CD14-positive monocyte (primary cell): ENCODE measurements around the gene ARMC7. TPM values are rescaled to one million over a fixed set of nuclear protein-coding genes. Genes with fewer than 3 reads are reported as not detected.

Source experiments
- DNase-seq, 3 donors: peaks; one replicate each; pipeline ENCODE4 v3.0.0-alpha.2; 2011 to 2022
- H2AFZ ChIP-seq: 2 replicates; pipeline ENCODE4 v1.6.0; 2012; ENCODE audit warnings: mild to moderate bottlenecking, low read depth, low read length, inconsistent platforms; ENCODE audit not compliant: insufficient read depth, poor library complexity, severe bottlenecking
- H3K27ac ChIP-seq, 2 donors: 1 replicate in 1 of 2; 2 replicates in 1 of 2; pipeline ENCODE4 v1.5.1; 2012 to 2013; ENCODE audit warnings: low read length in 2 of 2, control low read depth in 1 of 2, inconsistent platforms in 1 of 2, low read depth in 1 of 2, mild to moderate bottlenecking in 1 of 2
- H3K27me3 ChIP-seq, 2 donors: one replicate each; pipeline versions ENCODE4 v1.6.0 to v1.6.1; 2011 to 2013; ENCODE audit warnings: low read length in 2 of 2; ENCODE audit not compliant: control insufficient read depth in 2 of 2, insufficient read depth in 2 of 2
- H3K36me3 ChIP-seq, 2 donors: replicated peaks in 1 of 2; 1 replicate in 1 of 2; 2 replicates in 1 of 2; pipeline versions ENCODE4 v1.5.1 to v1.6.1; 2012 to 2013; ENCODE audit warnings: low read length in 2 of 2, control low read depth in 1 of 2, inconsistent platforms in 1 of 2, mild to moderate bottlenecking in 1 of 2; ENCODE audit not compliant: insufficient read depth in 2 of 2, control insufficient read depth in 1 of 2
- H3K4me1 ChIP-seq, 2 donors: 1 replicate in 1 of 2; 2 replicates in 1 of 2; pipeline versions ENCODE4 v1.5.1 to v1.6.1; 2012 to 2013; ENCODE audit warnings: low read length in 2 of 2, control low read depth in 1 of 2, inconsistent platforms in 1 of 2, mild to moderate bottlenecking in 1 of 2, moderate library complexity in 1 of 2; ENCODE audit not compliant: insufficient read depth in 2 of 2, control insufficient read depth in 1 of 2
- H3K4me2 ChIP-seq: replicated peaks from 2 replicates; pipeline ENCODE3; 2012; ENCODE audit warnings: low read length, moderate library complexity, mild to moderate bottlenecking; ENCODE audit not compliant: poor library complexity, severe bottlenecking; ENCODE audit errors: extremely low read depth
- H3K4me3 ChIP-seq, 3 experiments: fragments of 200-600 bp in 1 of 3; sonication (generic) in 1 of 3; replicated peaks in 1 of 3; 1 replicate in 2 of 3; 2 replicates in 1 of 3; pipeline ENCODE4 v1.5.1; 2011 to 2013; ENCODE audit warnings: low read length in 3 of 3, mild to moderate bottlenecking in 3 of 3, control low read depth in 2 of 3, low read depth in 2 of 3, inconsistent platforms in 1 of 3, moderate library complexity in 1 of 3
- H3K79me2 ChIP-seq: 2 replicates; pipeline ENCODE4 v1.6.0; 2012; ENCODE audit warnings: mild to moderate bottlenecking, control low read depth, inconsistent platforms, low read length, moderate library complexity; ENCODE audit not compliant: insufficient read depth
- H3K9ac ChIP-seq: 2 replicates; pipeline ENCODE4 v1.6.0; 2017; ENCODE audit warnings: low read length, mild to moderate bottlenecking; ENCODE audit not compliant: insufficient read depth, poor library complexity, severe bottlenecking
- H3K9me3 ChIP-seq, 2 donors: replicated peaks in 1 of 2; 1 replicate in 1 of 2; 2 replicates in 1 of 2; pipeline versions ENCODE4 v1.5.1 to v1.6.1; 2012 to 2013; ENCODE audit warnings: low read length in 2 of 2, control low read depth in 1 of 2; ENCODE audit not compliant: control insufficient read depth in 1 of 2, insufficient read depth in 1 of 2
- H4K20me1 ChIP-seq: 2 replicates; pipeline ENCODE4 v1.6.0; 2012; ENCODE audit warnings: mild to moderate bottlenecking, low read length, control low read depth, moderate library complexity; ENCODE audit not compliant: insufficient read depth
- H3K27ac Mint-ChIP-seq, 7 donors: one replicate each; pipeline ENCODE4 v1.8.0; 2020; ENCODE audit warnings: mild to moderate bottlenecking in 7 of 7, mixed read lengths in 7 of 7, moderate library complexity in 6 of 7, inconsistent platforms in 2 of 7
- H3K27me3 Mint-ChIP-seq, 3 donors: one replicate each; pipeline ENCODE4 v1.8.0; 2021 to 2022; ENCODE audit warnings: low read depth in 3 of 3, mild to moderate bottlenecking in 3 of 3, mixed read lengths in 3 of 3, moderate library complexity in 3 of 3, inconsistent platforms in 1 of 3
- H3K36me3 Mint-ChIP-seq, 2 donors: one replicate each; pipeline ENCODE4 v1.8.0; 2020; ENCODE audit warnings: mixed read lengths in 2 of 2, inconsistent platforms in 1 of 2, mild to moderate bottlenecking in 1 of 2
- H3K4me1 Mint-ChIP-seq: one replicate; pipeline ENCODE4 v1.8.0; 2020; ENCODE audit warnings: mild to moderate bottlenecking, mixed read lengths
- H3K4me3 Mint-ChIP-seq, 2 donors: one replicate each; pipeline ENCODE4 v1.8.0; 2020; ENCODE audit warnings: mild to moderate bottlenecking in 2 of 2, mixed read lengths in 2 of 2, moderate library complexity in 1 of 2
- H3K9me3 Mint-ChIP-seq, 7 donors: one replicate each; pipeline ENCODE4 v1.8.0; 2020 to 2022; ENCODE audit warnings: mixed read lengths in 7 of 7, mild to moderate bottlenecking in 6 of 7, moderate library complexity in 6 of 7, inconsistent platforms in 2 of 7
- WGBS: methylation state at CpG from one replicate; pipeline ENCODE4 v1.1.5; 2013; ENCODE audit warnings: missing lambda C conversion rate; ENCODE audit not compliant: insufficient coverage; 5-methylcytosine and 5-hydroxymethylcytosine counted together
- intact Hi-C, 2 donors: fragments of 100-400 bp; cut with micrococcal nuclease; formaldehyde crosslinking; loops; one replicate each; pipeline versions ENCODE4 v1.15.0 to v1.15.1; 2023
- polyA plus RNA-seq, 3 donors: library from polyadenylated mRNA; depleted of rRNA in 1 of 3; unstranded in 2 of 3; stranded (reverse) in 1 of 3; fragments of 300-500 nt in 2 of 3; fragments of >200 nt in 1 of 3; fragmentation: Illumina TruSeq in 2 of 3; gene quantifications; 1 replicate in 2 of 3; 2 replicates in 1 of 3; pipeline ENCODE4 v1.2.3, GENCODE V29; 2012 to 2021
- TF ChIP-seq, protein P1 (sequence below): fragments of 200-600 bp; IDR thresholded peaks from one replicate; pipeline ENCODE4 v1.8.0; 2022; ENCODE audit warnings: antibody characterized with exemption, mild to moderate bottlenecking

ARMC7 gene
- polyA plus RNA-seq, 3 donors = 1.3 to 11.8 (median 2.1) TPM

DNA sequence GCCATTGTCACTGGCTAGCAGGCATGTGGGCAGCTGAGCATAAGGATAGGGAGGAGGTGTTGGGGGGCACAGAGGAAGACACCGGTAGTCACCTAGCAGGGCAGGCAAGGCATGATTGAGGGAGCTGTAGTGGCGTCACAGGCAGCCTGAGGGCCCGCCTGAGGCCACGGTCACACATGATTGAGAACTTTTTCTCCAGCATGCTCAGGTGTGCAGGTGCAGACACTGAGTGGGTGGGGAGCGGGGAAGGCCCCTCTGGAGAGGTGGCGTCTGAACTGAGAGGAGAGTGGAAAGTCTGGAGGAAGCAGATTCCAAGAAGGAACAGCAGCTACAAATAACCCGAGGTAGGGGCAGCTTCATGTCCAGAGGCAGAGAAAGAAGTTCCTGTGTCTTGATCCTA lies 10.9 kb upstream of the ARMC7 start:
- H3K27ac Mint-ChIP-seq = peak overlapping the region in 2 of 7 donors; percentile 37 to 54
- no peaks in the 10 kb centered on the region for H3K9me3 ChIP-seq
- no peak overlapping the region for H3K4me3 ChIP-seq
- H3K27me3 Mint-ChIP-seq = peaks cover 0 to 4% (median 3%) of the 10 kb centered on the region in 3 donors
- TF ChIP-seq, protein P1, sequence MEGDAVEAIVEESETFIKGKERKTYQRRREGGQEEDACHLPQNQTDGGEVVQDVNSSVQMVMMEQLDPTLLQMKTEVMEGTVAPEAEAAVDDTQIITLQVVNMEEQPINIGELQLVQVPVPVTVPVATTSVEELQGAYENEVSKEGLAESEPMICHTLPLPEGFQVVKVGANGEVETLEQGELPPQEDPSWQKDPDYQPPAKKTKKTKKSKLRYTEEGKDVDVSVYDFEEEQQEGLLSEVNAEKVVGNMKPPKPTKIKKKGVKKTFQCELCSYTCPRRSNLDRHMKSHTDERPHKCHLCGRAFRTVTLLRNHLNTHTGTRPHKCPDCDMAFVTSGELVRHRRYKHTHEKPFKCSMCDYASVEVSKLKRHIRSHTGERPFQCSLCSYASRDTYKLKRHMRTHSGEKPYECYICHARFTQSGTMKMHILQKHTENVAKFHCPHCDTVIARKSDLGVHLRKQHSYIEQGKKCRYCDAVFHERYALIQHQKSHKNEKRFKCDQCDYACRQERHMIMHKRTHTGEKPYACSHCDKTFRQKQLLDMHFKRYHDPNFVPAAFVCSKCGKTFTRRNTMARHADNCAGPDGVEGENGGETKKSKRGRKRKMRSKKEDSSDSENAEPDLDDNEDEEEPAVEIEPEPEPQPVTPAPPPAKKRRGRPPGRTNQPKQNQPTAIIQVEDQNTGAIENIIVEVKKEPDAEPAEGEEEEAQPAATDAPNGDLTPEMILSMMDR = no peak
- H3K27ac ChIP-seq = no peak overlapping the region
- H3K9me3 Mint-ChIP-seq = peaks cover 0 to 2% (median 0%) of the 10 kb centered on the region in 7 donors
- 94% methylated on average over 5 of the region's 7 CpGs for WGBS
- no peak overlapping the region for H3K4me2 ChIP-seq
- DNase-seq = no peak
- peaks cover 43 to 44% of the 10 kb centered on the region in 2 donors for H3K4me1 ChIP-seq
- H3K4me3 Mint-ChIP-seq = peak overlapping the region in 1 of 2 donors; percentile 37
- H3K36me3 ChIP-seq = peaks cover 36 to 46% of the 10 kb centered on the region in 2 donors
- H3K36me3 Mint-ChIP-seq = peaks cover 42 to 78% of the 10 kb centered on the region in 2 donors
- no peak overlapping the region for H3K9ac ChIP-seq
- intact Hi-C loops = no loop called here
- H4K20me1 ChIP-seq = peaks cover 4% of the 10 kb centered on the region
- H2AFZ ChIP-seq = no peak overlapping the region
- peaks cover 11% of the 10 kb centered on the region for H3K79me2 ChIP-seq
- no peaks in the 10 kb centered on the region for H3K27me3 ChIP-seq
- H3K4me1 Mint-ChIP-seq = peaks cover 41% of the 10 kb centered on the region

DNA sequence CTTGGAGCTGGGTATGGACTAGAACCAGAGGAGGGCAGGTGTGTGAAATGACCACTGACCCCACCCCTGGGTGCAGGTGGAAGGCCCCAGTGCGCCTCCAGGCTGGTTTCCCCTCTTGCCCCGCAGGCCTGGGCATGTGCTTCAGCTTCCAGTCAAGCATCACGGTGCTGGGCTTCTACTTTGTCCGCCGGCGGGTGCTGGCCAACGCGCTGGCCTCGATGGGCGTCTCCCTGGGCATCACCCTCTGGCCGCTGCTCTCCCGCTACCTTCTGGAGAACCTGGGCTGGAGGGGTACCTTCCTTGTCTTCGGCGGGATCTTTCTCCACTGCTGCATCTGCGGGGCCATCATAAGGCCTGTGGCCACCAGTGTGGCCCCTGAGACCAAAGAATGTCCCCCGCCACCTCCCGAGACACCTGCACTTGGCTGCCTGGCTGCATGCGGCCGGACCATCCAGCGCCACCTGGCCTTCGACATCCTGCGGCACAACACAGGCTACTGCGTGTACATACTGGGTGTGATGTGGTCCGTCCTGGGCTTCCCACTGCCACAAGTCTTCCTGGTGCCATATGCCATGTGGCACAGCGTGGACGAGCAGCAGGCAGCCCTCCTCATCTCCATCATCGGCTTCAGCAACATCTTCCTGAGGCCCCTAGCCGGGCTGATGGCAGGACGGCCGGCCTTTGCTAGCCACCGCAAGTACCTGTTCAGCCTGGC lies 9.7 kb upstream of the ARMC7 start:
- H3K4me1 ChIP-seq = peaks cover 35 to 36% of the 10 kb centered on the region in 2 donors
- Mint-ChIP-seq H3K27ac (peak overlapping the region in 2 of 7 donors; percentile 8 to 46), H3K9me3 (peaks cover 0 to 2% (median 0%) of the 10 kb centered on the region in 7 donors), H3K4me3 (no peak overlapping the region), H3K4me1 (peaks cover 39% of the 10 kb centered on the region), H3K36me3 (peaks cover 52 to 82% of the 10 kb centered on the region in 2 donors), H3K27me3 (peaks cover 0 to 4% (median 3%) of the 10 kb centered on the region in 3 donors)
- H2AFZ ChIP-seq = no peak overlapping the region
- no peak overlapping the region for H3K4me3 ChIP-seq
- TF ChIP-seq, protein P1 = no peak
- no peak for DNase-seq
- H3K9me3 ChIP-seq = no peaks in the 10 kb centered on the region
- H3K79me2 ChIP-seq = peaks cover 2% of the 10 kb centered on the region
- intact Hi-C loops = no loop called here
- H3K27me3 ChIP-seq = no peaks in the 10 kb centered on the region
- peaks cover 4% of the 10 kb centered on the region for H4K20me1 ChIP-seq
- H3K9ac ChIP-seq = no peak overlapping the region
- H3K4me2 ChIP-seq = no peak overlapping the region
- 98% methylated on average over 31 of the region's 31 CpGs for WGBS
- peaks cover 42 to 54% of the 10 kb centered on the region in 2 donors for H3K36me3 ChIP-seq
- no peak overlapping the region for H3K27ac ChIP-seq
